ENCODE results near the gene GSK3B. TPM values are rescaled to one million over a fixed set of nuclear protein-coding genes. Genes with fewer than 3 reads are reported as not detected.

GSK3B gene
- total and polyA plus RNA-seq, 7 donors: 9.1 to 43.2 (median 34.5) TPM

DNA sequence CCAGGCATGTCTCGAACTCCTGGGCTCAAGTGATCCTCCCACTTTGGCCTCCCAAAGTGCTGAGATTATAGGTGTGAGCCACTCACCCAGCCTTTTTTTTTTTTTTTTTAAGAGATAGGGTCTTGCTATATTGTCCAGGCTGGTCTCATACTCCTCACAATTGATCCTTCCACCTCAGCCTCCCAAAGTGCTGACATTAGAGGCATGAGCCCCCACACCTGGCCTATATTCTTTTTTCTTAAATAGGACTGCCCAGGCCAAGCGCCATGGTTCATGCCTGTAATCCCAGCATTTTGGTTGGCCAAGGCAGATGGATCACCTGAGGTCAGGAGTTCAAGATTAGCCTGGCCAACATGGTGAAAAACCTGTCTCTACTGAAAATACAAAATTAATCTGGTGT, 299.8 kb downstream of the GSK3B start:
- Histone ChIP-seq H3K27ac (no peak overlapping the region), H3K36me3 (ENCODE audit: insufficient read depth in 1 of 2, low read depth in 1 of 2) (no peaks in the 10 kb centered on the region), H3K27me3 (ENCODE audit: insufficient read depth in 3 of 3, low read length in 2 of 3) (peaks cover 0 to 2% (median 0%) of the 10 kb centered on the region in 3 donors), H3K9me3 (no peaks in the 10 kb centered on the region), H3K4me1 (no peaks in the 10 kb centered on the region), H3K4me3 (no peak overlapping the region)
- ATAC-seq: no peak
- DNase-seq: no peak
- WGBS, 3 donors: 93 to 98% (median 96%) methylated on average over 2 of the region's 2 CpGs
- intact Hi-C loops (cut with DNase I): no loop called here
- TF ChIP-seq, protein P1, sequence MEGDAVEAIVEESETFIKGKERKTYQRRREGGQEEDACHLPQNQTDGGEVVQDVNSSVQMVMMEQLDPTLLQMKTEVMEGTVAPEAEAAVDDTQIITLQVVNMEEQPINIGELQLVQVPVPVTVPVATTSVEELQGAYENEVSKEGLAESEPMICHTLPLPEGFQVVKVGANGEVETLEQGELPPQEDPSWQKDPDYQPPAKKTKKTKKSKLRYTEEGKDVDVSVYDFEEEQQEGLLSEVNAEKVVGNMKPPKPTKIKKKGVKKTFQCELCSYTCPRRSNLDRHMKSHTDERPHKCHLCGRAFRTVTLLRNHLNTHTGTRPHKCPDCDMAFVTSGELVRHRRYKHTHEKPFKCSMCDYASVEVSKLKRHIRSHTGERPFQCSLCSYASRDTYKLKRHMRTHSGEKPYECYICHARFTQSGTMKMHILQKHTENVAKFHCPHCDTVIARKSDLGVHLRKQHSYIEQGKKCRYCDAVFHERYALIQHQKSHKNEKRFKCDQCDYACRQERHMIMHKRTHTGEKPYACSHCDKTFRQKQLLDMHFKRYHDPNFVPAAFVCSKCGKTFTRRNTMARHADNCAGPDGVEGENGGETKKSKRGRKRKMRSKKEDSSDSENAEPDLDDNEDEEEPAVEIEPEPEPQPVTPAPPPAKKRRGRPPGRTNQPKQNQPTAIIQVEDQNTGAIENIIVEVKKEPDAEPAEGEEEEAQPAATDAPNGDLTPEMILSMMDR (IDR thresholded peaks at IDR 0.05): no peak

DNA sequence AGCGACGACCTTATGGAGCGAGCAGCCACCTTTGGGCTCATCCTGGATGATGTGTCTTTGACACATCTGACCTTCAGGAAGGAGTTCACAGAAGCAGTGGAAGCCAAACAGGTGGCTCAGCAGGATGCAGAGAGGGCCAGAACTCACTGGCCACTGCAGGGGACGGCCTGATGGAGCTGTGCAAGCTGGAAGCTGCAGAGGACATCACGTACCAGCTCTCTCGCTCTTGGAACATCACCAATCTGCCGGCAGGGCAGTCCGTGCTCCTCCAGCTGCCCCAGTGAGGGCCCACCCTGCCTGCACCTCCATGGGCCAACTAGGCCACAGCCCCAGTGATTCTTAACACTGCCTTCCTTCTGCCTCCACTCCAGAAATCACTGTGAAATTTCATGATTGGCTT, 302.0 kb downstream of the GSK3B start:
- intact Hi-C loops (cut with DNase I): no loop called here
- H3K27me3 ChIP-seq (ENCODE audit: insufficient read depth in 3 of 3, low read length in 2 of 3): no peaks in the 10 kb centered on the region
- H3K4me3 ChIP-seq: no peak overlapping the region
- H3K4me1 ChIP-seq: no peaks in the 10 kb centered on the region
- H3K27ac ChIP-seq: no peak overlapping the region
- DNase-seq (no peak), ATAC-seq (no peak)
- H3K9me3 ChIP-seq: no peaks in the 10 kb centered on the region
- TF ChIP-seq, protein P1 (IDR thresholded peaks at IDR 0.05): no peak
- WGBS, 3 donors: 75 to 85% (median 84%) methylated on average over 8 of the region's 8 CpGs
- no peaks in the 10 kb centered on the region for H3K36me3 ChIP-seq (ENCODE audit: insufficient read depth in 1 of 2, low read depth in 1 of 2)

DNA sequence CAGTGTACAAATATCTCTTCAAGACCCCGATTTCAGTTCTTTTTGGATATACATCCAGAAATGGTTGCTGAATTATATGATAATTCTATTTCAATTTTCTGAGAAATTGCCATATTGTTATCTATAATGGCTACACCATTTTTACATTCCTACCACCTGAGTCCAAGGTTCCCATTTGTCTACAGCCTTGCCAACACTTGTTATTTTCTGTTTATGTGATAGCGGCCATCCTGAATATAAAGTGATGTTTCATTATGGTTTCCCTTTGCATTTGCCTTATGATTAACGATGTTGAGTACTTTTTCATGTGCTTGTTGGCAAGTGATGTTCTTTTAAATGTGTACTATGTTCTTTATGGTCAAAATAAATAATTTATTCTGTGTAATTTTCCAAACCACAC, 303.9 kb downstream of the GSK3B start:
- Histone ChIP-seq H3K4me1 (no peaks in the 10 kb centered on the region), H3K27ac (no peak overlapping the region), H3K36me3 (ENCODE audit: insufficient read depth in 1 of 2, low read depth in 1 of 2) (no peaks in the 10 kb centered on the region), H3K9me3 (no peaks in the 10 kb centered on the region), H3K27me3 (ENCODE audit: insufficient read depth in 3 of 3, low read length in 2 of 3) (no peaks in the 10 kb centered on the region), H3K4me3 (no peak overlapping the region)
- ATAC-seq (no peak), DNase-seq (no peak)
- 90 to 94% (median 91%) methylated on average over 3 of the region's 3 CpGs for WGBS, 3 donors
- TF ChIP-seq, protein P1 (IDR thresholded peaks at IDR 0.05): no peak
- intact Hi-C loops (cut with DNase I): no loop called here

DNA sequence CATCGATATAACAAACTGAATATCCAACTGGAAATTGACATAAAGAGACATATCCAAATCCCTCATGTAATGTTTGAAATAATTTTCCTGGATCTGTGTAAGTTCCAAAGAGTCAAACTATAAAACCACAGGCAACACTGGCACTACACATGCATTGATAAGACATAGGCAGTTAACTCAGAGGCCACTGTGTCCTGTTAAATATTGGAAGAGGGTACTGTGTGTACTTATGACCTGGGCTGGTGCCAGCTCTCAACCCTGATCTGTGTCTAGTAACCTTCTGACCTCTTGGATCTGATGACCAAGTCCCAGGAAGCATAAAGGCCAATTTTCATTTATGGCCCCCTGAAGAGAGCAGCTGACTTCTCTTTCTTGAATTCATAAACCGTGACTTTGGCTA, 307.8 kb downstream of the GSK3B start:
- intact Hi-C loops (cut with DNase I): no loop called here
- Histone ChIP-seq H3K27ac (no peak overlapping the region), H3K4me3 (no peak overlapping the region), H3K27me3 (ENCODE audit: insufficient read depth in 3 of 3, low read length in 2 of 3) (no peaks in the 10 kb centered on the region), H3K36me3 (ENCODE audit: insufficient read depth in 1 of 2, low read depth in 1 of 2) (no peaks in the 10 kb centered on the region), H3K4me1 (no peaks in the 10 kb centered on the region), H3K9me3 (no peaks in the 10 kb centered on the region)
- WGBS, 3 donors: 66 to 85% (median 76%) methylated on average over 2 of the region's 2 CpGs
- ATAC-seq (no peak), DNase-seq (no peak)
- TF ChIP-seq, protein P1 (IDR thresholded peaks at IDR 0.05): no peak

DNA sequence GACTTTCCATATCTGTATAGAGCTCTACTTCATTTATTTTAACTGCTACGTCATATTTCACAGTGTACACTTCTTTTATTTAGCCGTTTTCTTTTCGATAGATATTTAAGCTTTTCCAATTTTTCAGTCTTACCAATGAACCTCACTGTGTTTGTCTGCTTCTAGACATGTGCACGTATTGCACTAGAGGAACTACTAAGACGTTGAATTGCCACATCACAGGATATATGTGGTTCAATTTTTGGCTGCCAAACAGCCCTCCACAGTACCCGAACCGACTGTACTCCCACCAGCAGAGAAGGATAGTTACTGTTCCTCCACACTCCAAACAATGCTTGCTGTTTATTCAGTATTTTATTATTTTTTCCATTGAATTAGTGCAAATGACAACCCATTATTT, 310.4 kb downstream of the GSK3B start:
- DNase-seq (no peak), ATAC-seq (no peak)
- H3K9me3 ChIP-seq: no peaks in the 10 kb centered on the region
- intact Hi-C loops (cut with DNase I): no loop called here
- no peaks in the 10 kb centered on the region for H3K4me1 ChIP-seq
- no peak overlapping the region for H3K4me3 ChIP-seq
- no peaks in the 10 kb centered on the region for H3K36me3 ChIP-seq (ENCODE audit: insufficient read depth in 1 of 2, low read depth in 1 of 2)
- TF ChIP-seq, protein P1 (IDR thresholded peaks at IDR 0.05): no peak
- WGBS, 3 donors: 76 to 78% (median 77%) methylated on average over 7 of the region's 7 CpGs
- no peaks in the 10 kb centered on the region for H3K27me3 ChIP-seq (ENCODE audit: insufficient read depth in 3 of 3, low read length in 2 of 3)
- H3K27ac ChIP-seq: no peak overlapping the region
